NCI-H2227 treated with DMSO at 0.1 percent for 48 hours (cell line): Measurements from ENCODE around the gene CIRBP.

Experiments
- DNase-seq: peaks from one replicate; lab custom pipeline; 2025; lab: John Stamatoyannopoulos, UW

Gene CIRBP

GRCh38 chr19:1256646-1257474 lies 12.3 kb upstream of the CIRBP start:
- no peak for DNase-seq

DNA sequence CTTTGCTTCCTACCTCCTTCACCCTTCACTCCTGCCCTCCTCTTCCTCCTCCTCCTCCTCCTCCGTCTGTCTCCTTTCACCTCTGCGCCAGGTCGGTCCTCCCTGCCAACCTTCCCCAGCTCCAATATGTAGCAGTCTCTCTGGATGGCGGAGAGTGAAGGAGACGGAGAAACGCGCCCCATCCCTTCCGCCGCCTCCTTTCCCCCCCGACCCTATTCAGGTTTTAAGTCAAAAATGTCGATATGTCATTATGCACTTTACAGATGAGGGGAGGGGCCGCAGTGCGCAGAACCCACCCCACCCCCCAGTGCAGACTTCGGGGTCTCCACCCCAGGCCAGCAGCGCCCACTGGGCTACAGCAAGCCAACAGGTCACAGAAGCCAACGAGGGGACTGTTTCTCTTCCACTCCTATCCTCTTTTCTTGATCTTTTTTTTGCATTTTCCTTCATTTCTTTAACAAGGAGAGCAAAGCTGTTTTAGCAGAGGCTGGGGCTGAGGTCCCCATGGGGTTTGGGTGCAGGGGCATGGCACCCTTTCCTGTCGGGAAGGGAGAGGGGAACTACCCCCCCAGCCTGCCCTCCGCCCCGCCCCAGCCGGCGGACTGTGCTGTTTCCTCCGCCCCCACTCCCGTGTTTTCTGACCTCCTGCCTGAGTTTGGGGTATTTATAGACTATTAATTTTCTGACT lies 11.5 kb upstream of the CIRBP start:
- DNase-seq = no peak

GRCh38 chr19:1258163-1258492 lies 11.0 kb upstream of the CIRBP start:
- DNase-seq = no peak

DNA sequence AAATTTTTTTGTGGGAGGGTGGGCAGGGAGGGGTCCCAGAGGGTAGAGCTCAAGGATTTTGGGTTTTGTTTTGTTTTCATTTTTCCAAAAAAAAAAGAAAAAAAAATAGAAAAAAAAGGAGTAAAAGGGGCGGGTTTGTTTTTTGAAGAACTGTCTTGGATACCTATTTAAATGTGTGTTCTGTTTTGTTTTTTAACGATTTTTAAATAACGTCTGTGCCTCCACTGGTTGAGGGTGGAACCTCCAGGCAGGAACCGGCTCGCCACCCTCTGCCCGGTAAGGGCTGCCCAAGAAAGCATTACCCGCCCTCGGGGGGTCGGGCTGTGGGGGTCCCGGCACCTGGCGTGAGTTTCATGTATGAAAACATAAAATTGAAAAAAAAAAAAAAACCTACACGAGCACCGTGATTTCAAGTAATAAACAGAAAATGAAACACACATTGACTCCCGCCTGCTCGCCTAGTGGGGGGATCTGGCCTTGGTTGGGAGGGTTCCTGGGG lies 10.4 kb upstream of the CIRBP start:
- DNase-seq = no peak

- DNase-seq = no peak
These were observed 9.8 kb upstream of the CIRBP start for GRCh38 chr19:1259206-1259875.

- DNase-seq = no peak
These were observed 9.0 kb upstream of the CIRBP start for GRCh38 chr19:1259876-1260748.

- DNase-seq = peak; percentile 86
These were observed 8.2 kb upstream of the CIRBP start for GRCh38 chr19:1260749-1261537.

DNA sequence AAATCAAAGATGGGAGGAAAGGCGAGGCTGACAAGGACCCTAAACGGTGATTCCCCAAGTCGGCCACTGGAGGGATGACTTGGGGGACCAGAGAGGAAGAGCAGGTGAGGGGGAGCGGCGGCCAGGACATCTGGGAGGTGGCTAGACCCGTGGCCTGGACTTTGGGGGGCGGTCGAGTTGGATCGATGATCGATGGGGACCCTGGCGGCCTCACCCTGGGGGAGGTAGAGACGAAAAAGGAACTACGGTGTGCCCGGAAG lies 7.7 kb upstream of the CIRBP start:
- DNase-seq = no peak

DNA sequence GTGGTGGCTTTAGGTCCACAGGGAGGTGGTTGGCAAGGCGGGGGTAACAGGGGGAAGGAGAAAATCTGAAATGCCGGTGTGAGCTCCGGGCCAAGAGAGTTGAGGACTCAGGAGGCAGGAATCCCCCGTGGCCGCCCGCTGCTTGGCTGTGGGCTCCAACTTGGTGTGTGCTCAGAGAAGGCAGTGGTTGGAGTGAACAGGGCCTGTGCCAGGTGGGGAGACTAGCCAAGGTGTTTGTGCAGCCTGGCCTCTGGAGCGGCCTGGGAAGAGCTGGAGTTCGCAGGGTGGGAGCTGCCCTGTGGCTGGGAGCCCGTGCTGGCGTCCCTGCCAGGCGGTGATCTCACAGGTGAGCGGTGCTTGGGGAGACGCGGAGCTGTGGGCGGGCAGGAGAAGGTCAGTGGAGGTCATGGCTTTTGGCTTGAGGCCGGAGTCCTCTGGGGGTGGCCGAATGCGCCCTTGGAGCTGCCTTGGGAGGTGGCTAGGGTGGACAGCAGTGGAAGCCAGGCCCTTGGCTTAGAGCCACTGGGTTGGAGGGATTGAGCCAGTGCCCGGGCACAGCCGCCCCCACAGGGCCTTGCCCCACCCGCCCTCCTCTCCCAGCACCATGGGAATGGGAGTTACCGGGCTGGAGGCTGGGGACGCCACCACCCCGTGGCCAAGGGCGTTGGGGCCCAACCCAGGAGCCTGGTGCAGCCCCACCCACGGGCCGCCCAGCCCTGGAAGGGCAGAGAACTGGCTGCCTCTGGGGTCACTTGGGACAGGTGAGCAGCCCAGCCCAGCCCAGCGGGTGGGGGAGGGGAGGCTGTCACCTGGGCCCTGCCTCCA lies 7.1 kb upstream of the CIRBP start:
- DNase-seq = no peak

DNA sequence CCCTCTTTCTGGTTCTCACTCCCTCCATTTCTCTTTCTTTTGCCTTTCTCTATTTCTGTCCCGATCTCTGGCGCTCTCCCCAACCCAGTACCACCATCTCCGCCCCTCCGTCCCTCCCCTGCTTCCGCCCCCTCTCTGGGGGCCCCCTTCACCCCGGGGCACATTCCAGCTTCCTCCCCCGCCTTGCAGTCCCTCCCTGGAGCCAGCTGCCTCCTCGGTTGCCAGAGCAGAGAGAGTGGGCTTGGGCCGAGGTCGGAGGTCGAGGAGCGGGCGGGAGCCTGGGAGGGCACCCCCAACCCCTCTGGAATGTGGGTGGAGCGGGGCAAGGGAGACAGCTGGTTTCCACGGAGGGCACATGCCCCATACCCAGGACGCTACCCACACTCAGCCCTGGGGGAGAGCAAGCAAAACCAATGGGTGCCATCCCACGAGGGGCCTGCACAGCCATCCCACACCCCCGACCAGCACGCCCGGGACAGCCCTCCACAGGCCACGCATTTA lies 6.5 kb upstream of the CIRBP start:
- DNase-seq = no peak

DNA sequence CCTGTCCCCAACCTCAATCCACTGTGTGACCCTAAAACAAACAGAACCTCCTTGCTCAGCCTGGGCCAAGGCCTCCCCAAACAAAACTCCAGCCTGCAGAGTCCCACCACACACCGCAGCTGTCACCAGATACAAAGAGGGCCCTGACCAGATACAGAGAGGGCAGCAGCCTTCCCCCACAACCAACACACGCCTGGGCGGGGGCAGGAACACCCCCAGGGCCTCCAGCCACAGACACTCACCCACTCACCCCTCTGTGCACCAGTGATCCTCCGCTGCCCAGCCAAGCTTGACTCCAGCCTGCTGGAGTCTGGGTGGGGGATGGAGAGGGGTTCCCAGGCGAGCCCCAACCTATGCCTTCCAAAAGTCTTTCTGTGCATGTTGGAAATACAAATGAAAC lies 5.9 kb upstream of the CIRBP start:
- no peak for DNase-seq

DNA sequence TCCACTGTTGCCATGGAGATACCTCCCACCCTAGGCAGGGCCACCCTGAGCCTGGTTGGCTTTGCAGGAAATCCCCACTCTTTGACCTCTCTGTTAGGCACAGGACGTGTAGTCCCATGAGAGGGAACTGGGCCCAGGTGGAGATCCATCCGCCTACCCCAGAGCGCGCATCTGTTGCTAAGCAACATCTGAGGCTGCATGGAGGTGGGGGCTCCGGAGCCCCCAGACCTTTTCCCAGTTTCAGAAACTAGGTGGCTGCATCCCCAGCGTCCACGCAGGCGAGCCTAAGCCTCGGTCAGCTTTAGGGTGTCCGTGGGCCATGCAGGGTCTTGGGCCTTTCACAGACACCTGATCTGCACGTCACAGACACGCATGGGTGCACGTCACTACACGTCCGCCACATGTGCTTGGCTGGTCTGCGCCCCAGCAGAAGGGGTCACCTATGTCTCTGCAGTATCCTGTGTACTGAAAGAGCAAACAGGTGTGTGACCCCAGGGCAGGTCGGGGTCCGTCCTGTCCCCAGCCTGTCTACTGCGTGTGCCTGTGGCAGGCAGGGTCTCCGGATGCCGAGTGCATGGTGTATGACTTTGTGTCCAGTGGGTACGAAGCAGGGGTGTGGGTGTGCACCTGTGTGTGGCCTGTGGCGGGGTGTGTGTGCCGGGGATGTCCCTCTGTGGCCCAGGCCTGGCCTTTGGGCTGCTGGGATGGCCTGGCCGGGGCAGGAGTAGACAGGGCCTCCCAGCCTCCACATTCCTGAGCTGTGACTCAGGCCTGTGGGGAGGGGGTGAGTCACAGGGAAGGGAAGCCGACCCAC lies 4.1 kb upstream of the CIRBP start:
- no peak for DNase-seq

- DNase-seq = no peak
These were observed 3.5 kb upstream of the CIRBP start for GRCh38 chr19:1265615-1266128.

DNA sequence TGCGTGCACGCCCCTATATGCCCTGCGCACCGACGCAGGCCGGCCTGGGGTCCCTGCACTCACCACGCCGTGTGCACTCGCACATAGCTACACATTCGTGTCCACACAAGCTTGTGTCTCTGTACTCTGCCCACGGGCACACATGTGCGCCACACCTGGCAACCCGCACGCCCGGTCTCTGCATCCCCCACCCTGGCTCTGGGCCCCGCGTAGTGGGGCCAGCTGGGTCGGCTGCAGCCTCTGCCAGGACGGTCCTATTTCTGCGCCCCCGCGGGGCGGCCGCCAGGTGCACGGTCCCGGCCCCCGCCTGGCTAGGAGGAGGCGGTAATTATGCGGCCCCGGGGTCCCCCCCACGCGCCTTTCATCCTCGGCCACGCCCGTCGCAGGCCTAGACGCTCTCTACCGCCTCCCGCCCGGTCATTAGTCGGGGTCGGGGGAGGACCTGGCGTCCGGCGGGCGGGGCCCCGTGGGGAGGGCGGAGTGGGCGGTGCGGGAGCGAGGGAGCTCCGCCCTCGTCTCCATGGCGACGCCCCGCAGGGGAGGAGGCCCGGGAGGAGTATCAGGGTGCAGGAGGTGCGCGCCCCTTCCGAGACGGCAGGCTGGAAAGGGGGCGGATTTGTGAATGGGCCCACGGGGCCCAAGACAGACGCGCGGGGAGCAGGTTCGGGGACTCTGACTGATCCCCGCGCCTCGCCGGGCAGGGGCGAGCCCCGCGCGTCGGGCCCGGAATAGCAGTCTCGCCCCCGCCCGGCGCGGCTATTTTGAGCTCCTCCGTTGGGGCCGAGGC lies 2.8 kb upstream of the CIRBP start:
- DNase-seq = peak; percentile 77

DNA sequence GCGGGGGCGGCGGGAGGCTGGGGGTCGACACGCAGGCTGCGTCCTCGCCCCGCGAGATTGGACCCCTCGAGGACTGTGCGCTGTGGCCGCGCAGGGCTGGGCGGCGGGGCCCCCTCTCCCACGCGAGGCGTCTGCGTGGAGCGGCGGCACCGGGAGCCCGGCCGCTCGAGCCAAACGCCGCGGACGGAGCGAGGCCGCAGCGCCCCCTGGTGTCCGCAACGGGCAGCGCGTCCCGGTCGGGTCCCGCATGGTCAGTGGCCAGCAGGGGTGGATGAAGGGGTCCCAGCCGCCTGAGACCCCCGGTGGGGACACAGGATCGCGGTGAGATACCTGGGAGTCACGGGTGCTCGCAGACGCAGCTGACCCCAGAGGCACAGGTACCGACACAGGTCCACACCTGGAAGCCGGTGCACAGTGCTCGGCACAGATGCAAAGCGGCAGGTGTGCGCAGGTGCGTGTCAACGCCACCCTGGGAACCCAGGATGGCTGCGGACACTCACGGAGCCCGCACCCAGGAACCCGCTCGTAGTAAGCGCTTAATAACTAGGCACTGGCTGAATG lies 2.1 kb upstream of the CIRBP start:
- DNase-seq = no peak

DNA sequence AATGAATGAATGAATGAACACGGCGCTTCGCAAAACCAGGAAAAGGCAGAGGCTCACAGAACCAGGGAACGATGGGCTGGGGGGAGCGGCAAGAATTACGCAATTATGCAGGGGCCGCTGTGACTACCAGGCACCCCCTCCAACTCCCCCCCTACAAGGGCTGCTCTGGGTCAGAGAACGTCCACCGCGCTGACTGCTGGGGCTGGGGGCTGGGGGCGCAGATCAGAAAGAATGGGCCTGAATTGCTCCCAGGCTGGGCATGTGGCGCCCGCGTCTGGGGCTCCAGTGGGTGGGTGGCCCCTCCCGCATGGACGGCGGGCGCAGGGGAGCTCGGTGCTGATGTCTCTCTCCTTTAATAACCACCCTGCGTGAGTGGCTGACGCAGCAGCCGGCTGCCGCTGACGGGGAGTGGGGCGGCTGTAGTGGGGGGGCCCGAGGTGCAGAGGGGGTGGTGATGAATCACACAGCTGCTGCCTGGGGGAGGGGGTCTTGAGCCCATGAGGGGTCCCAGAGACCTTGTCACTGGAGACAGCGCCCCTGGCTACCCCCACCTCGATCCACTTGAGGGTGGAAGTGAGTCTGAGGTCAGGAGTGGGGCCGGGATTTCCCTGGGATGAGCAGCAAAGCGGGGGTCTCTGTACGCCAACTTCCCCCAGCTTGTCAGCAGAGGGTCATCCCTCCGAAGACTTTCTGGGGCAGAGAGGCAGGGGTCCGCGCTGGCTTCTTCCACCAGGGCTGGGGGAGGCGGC lies 1.5 kb upstream of the CIRBP start:
- DNase-seq = peak; percentile 44
